Sciatic nerve (tissue), 2 donors: Measurements from ENCODE around the gene ASPA. TPM values are rescaled to one million over a fixed set of nuclear protein-coding genes. Genes with fewer than 3 reads are reported as not detected.

Source experiments
- ATAC-seq: fragments of 200-7000 bp; cut with Tn5 transposase; one replicate; pipeline ENCODE4 v1.9.1; 2020; ENCODE audit warnings: mild to moderate bottlenecking, moderate library complexity
- DNase-seq: peaks from one replicate; pipeline ENCODE4 v3.0.0-alpha.2; 2020; ENCODE audit warnings: low spot score
- intact Hi-C: fragments of 100-400 bp; cut with DNase I; formaldehyde crosslinking; loops from one replicate; pipeline ENCODE4 v1.14.2; 2022
- total RNA-seq: library from RNA; stranded (reverse); fragmentation: NEBNext Ultra II Directional; extraction: Animal tissue kit (Norgen Biotek cat#: 25700); gene quantifications from one replicate; pipeline ENCODE4 v1.2.1, GENCODE V29; 2021
- donor health status: DM: no; HTN: no; CAD: no.
- donor health status: DM: no; HTN: no; CAD: no.

ASPA gene
- total RNA-seq, 1 donor from 2014 or later, result 41.6 TPM

GRCh38 chr17:3529817-3530741, 54.3 kb downstream of the ASPA start:
- intact Hi-C loops, result loop anchor here (10.0 kb wide), 1 partner anchor 55 kb away; the partner anchor contains the start of genes ASPA and SPATA22
- ATAC-seq (peak; percentile 89), DNase-seq (peak; percentile 79)

GRCh38 chr17:3531266-3532101, 55.7 kb downstream of the ASPA start:
- intact Hi-C loops, result loop anchor here (10.0 kb wide), 1 partner anchor 57 kb away; the partner anchor contains the start of genes ASPA and SPATA22
- peak; percentile 81 for DNase-seq
- peak; percentile 33 for ATAC-seq

GRCh38 chr17:3532106-3532858, 56.5 kb downstream of the ASPA start:
- peak; percentile 59 for DNase-seq
- no peak for ATAC-seq
- intact Hi-C loops, result loop anchor here (10.0 kb wide), 1 partner anchor 57 kb away; the partner anchor contains the start of genes ASPA and SPATA22

- ATAC-seq (no peak), DNase-seq (no peak)
- intact Hi-C loops, result loop anchor here (10.0 kb wide), 1 partner anchor 58 kb away; the partner anchor contains the start of genes ASPA and SPATA22
Observed at GRCh38 chr17:3532859-3533142, 57.0 kb downstream of the ASPA start.

GRCh38 chr17:3533752-3534151, 58.0 kb downstream of the ASPA start:
- intact Hi-C loops, result loop anchor here (10.0 kb wide), 1 partner anchor 59 kb away; the partner anchor contains the start of genes ASPA and SPATA22
- no peak for DNase-seq
- no peak for ATAC-seq

GRCh38 chr17:3534881-3535252, 59.1 kb downstream of the ASPA start:
- ATAC-seq (peak; percentile 68), DNase-seq (peak; percentile 73)
- intact Hi-C loops, result loop anchor here (10.0 kb wide), 1 partner anchor 60 kb away; the partner anchor contains the start of genes ASPA and SPATA22

GRCh38 chr17:3535253-3535995, 59.6 kb downstream of the ASPA start:
- DNase-seq, result peak; percentile 88
- intact Hi-C loops, result loop anchor here (10.0 kb wide), 1 partner anchor 61 kb away; the partner anchor contains the start of genes ASPA and SPATA22
- peak; percentile 83 for ATAC-seq

GRCh38 chr17:3536716-3537115, 60.9 kb downstream of the ASPA start:
- DNase-seq (no peak), ATAC-seq (no peak)
- intact Hi-C loops, result loop anchor here (10.0 kb wide), 1 partner anchor 62 kb away; the partner anchor contains the start of genes ASPA and SPATA22

GRCh38 chr17:3539881-3540540, 64.2 kb downstream of the ASPA start:
- ATAC-seq, result no peak
- intact Hi-C loops, result loop anchor here (10.0 kb wide), 2 partner anchors 65 to 115 kb away; partner anchors contain the start of genes ASPA and SPATA22
- no peak for DNase-seq

- DNase-seq (no peak), ATAC-seq (no peak)
- intact Hi-C loops, result loop anchor here (2.0 to 10.0 kb wide), 2 partner anchors 76 to 112 kb away; no protein-coding TSS in a partner anchor
Observed at GRCh38 chr17:3542410-3543088, 66.8 kb downstream of the ASPA start.

- intact Hi-C loops, result loop anchor here (2.0 to 10.0 kb wide), 2 partner anchors 75 to 111 kb away; no protein-coding TSS in a partner anchor
- DNase-seq (no peak), ATAC-seq (no peak)
Observed at GRCh38 chr17:3543453-3543852, 67.7 kb downstream of the ASPA start.

GRCh38 chr17:3544365-3544764, 68.6 kb downstream of the ASPA start:
- no peak for ATAC-seq
- DNase-seq, result no peak
- intact Hi-C loops, result loop anchor here (10.0 kb wide), 1 partner anchor 110 kb away; no protein-coding TSS in a partner anchor

- no peak for DNase-seq
- intact Hi-C loops, result loop anchor here (10.0 kb wide), 1 partner anchor 110 kb away; no protein-coding TSS in a partner anchor
- ATAC-seq, result no peak
Observed at GRCh38 chr17:3545151-3545550, 69.4 kb downstream of the ASPA start.

- ATAC-seq (no peak), DNase-seq (no peak)
- intact Hi-C loops, result loop anchor here (10.0 kb wide), 1 partner anchor 108 kb away; no protein-coding TSS in a partner anchor
Observed at GRCh38 chr17:3546521-3546920, 70.7 kb downstream of the ASPA start.

GRCh38 chr17:3546997-3547396, 71.2 kb downstream of the ASPA start:
- no peak for ATAC-seq
- DNase-seq, result no peak
- intact Hi-C loops, result loop anchor here (10.0 kb wide), 1 partner anchor 108 kb away; no protein-coding TSS in a partner anchor

GRCh38 chr17:3547628-3548027, 71.8 kb downstream of the ASPA start:
- intact Hi-C loops, result loop anchor here (10.0 kb wide), 1 partner anchor 107 kb away; no protein-coding TSS in a partner anchor
- DNase-seq (no peak), ATAC-seq (no peak)
